GM12892 (cell line): ENCODE measurements around the gene C1QTNF6.

ENCODE experiments used
- POLR2A ChIP-seq: IDR thresholded peaks from 2 replicates; pipeline ENCODE4 v1.6.1; 2011; ENCODE audit warnings: low read depth, low read length, control low read depth
- POLR2AphosphoS5 ChIP-seq: IDR thresholded peaks from 2 replicates; pipeline ENCODE4 v1.6.1; 2011; ENCODE audit warnings: low read depth, low read length, control low read depth

- TF ChIP-seq POLR2AphosphoS5 (no peak), POLR2A (no peak)
Measured at GRCh38 chr22:37153901-37154300, 34.1 kb downstream of the C1QTNF6 start.
